AG09319 (cell line): ENCODE data around the gene DCAF11.

Experiments
- DNase-seq: peaks from one replicate; pipeline ENCODE4 v3.0.0-alpha.2; 2010; ENCODE audit warnings: low read depth; ENCODE audit errors: extremely low read depth
- TF ChIP-seq, protein P1 (sequence below): IDR thresholded peaks from 2 replicates; pipeline ENCODE4 v1.5.1; 2011; ENCODE audit warnings: low read depth, mild to moderate bottlenecking, inconsistent platforms, low read length, moderate library complexity

Gene DCAF11

DNA sequence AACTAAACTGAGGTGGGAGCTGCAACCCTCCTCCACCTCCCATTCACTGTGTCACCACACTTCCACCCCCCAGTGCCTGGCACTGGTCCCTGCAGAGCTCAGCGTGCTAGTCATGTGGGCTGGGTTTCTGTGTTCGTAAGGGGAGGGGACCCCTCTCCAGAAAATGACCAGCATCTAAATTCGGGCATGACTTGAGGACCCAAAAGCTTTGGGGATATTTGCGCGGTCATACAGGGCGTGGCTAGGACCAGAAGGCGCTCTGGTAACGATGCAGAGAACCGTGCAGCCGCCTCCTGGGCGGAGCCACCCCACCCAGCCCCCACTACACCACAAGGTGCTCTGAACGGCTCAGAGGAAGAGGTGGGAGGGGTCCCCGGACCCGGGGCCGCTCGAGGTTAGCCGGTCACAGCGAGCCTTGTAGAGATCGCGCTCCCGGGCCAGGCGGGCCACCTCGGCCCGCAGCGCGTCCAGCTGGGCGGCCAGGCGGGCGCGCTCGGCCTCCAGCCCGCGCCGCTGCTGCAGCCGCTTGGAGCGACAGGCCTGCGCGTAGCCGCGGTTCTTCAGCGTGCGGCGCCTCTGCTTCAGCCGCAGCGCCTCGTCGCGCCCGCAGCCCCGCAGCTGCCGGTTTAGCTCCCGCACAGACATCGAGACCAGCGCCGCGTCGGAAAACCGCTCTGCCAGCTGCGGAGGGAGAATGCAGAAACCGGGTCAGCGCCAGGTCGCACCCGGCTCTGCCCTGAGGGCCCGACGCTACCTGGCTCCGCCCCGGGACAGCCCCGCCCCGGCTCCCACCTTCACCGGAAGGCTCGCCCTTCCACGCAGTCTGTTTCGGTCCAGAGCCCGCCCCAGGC lies 33.5 kb upstream of the DCAF11 start:
- TF ChIP-seq, protein P1, sequence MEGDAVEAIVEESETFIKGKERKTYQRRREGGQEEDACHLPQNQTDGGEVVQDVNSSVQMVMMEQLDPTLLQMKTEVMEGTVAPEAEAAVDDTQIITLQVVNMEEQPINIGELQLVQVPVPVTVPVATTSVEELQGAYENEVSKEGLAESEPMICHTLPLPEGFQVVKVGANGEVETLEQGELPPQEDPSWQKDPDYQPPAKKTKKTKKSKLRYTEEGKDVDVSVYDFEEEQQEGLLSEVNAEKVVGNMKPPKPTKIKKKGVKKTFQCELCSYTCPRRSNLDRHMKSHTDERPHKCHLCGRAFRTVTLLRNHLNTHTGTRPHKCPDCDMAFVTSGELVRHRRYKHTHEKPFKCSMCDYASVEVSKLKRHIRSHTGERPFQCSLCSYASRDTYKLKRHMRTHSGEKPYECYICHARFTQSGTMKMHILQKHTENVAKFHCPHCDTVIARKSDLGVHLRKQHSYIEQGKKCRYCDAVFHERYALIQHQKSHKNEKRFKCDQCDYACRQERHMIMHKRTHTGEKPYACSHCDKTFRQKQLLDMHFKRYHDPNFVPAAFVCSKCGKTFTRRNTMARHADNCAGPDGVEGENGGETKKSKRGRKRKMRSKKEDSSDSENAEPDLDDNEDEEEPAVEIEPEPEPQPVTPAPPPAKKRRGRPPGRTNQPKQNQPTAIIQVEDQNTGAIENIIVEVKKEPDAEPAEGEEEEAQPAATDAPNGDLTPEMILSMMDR = no peak
- no peak for DNase-seq

DNA sequence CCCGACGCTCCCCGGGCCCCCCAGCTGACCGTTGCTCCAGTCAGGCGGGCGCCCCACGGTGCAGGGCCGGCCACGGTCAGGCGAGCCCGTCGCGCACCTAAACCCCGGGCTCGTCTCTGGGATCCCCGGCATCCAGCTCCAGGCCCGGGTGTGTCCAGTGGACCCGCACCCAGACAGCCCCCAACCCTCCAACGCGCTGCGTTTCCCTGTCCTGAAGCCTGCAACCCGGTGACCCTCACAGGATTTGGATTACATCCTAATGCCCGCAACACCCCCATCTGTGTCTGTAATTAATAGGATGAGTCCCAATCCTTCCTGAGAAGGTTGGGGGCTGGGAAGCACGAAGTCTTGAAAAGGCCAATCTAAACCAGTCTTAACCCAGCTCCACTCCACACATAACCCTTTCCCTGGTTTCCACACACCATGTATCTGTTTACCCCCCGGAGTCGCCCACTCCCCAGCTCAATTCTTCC lies 32.8 kb upstream of the DCAF11 start:
- TF ChIP-seq, protein P1 = no peak
- DNase-seq = no peak

DNA sequence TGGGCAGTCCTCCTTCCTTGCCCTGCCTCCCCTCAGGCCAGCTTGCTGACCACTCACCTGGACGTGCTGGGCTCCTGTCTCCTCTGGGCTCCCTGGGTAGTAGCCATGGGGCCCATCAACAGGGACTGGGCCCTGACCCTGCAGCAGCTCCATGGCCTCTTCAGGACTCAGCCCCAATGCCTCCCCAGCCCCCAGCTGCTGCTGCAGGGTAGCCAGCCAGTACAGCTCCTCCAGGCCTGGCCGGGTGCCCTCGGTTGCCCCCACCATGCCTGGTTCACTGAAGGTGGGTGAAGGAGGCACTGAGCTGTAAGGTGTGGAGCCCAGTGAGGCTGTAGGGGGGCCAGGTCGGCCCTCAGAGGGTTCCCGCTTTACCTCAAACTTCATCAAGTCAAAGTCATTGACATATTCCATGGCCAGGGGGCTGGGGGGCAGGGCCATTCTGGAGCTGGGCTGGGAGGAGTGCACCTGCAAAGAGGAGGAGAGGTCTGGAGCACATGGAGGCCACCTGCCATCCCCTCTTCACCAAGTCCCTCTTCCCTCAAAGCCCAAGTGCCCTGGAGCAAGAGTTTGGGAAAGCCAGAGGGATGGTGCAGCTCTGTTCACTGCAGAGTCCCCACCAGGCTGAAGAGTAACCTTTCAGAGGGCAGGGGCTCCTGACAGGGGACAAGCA lies 32.0 kb upstream of the DCAF11 start:
- DNase-seq = no peak
- TF ChIP-seq, protein P1 = no peak

DNA sequence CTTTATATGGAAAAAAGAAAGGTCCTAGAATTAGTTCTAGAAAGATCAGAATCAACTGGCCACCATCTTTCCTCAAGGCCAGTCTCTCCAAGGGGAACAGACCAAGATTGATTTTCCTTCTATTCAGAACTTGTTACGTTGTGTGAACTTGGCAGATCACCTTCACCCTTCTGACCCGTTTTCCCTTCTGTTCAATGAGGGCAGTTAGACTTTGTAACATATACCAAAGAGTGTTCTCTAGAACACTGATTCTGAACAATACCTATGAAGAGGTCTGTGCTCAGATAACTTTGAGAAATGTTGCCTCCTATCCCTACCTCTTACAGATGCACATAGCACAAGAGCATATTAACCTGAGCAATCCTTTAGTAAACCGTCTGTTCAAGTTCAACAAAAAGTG lies 31.1 kb upstream of the DCAF11 start:
- DNase-seq = no peak
- TF ChIP-seq, protein P1 = no peak

DNA sequence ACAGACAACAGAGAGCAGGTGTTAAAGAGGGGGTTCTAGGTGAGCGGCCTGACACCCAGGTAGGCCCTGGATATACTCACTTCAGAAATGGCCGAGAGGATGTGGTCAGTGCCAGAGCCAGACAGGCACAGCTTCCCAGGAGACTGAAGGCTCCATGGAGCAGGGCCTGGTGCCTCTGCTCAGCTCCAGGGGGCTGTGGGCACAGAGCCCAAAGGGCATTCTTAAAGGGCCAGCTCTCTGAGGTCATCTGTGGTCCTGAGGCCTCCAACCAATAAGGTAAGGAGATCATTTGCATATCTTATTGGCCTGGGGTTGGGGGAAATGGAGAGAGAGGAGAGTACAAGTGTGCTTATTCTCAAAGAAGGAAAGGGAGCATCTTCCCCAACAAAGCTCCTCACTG lies 30.1 kb upstream of the DCAF11 start:
- no peak for DNase-seq
- TF ChIP-seq, protein P1 = no peak

DNA sequence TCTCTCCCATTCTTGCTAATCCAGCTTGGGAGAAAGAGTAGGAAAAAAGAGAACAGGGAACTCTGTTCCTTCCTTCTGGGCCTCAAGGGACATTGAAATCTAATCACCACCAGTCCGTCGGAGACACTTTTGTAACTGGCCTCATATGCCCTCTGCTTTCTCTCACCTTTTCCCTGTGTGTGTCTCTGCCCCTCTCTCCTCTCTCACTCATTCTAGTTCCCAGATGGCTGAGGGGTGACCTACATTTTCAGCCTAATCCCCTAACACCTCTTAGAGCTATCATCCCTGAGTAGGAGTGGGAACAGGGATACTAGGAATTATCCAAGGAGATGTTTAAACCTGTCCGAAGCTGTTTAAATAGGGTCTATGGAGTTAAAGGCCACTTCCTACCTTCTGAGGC lies 29.4 kb upstream of the DCAF11 start:
- DNase-seq = no peak
- TF ChIP-seq, protein P1 = no peak
